Fibroblast of the aortic adventitia (primary cell): ENCODE measurements around the gene LUZP2. TPM values are rescaled to one million over a fixed set of nuclear protein-coding genes. Genes with fewer than 3 reads are reported as not detected.

Experiments used
- DNase-seq: peaks from one replicate; pipeline ENCODE4 v3.0.0-alpha.2; 2010; ENCODE audit warnings: low read depth
- H3K4me3 ChIP-seq: 2 replicates; pipeline ENCODE4 v1.5.1; 2011; ENCODE audit warnings: low read depth, mild to moderate bottlenecking, control low read depth, low read length, moderate library complexity
- small RNA-seq: library from RNA; depleted of rRNA; stranded (forward); fragments of <200 nt; gene quantifications from one replicate; pipeline ENCODE3, GENCODE V24; 2012
- total RNA-seq: library from RNA; depleted of rRNA; stranded (reverse); fragments of >200 nt; gene quantifications from 2 replicates; pipeline ENCODE4 v1.2.3, GENCODE V29; 2012; ENCODE audit warnings: low replicate concordance
- TF ChIP-seq, protein P1 (sequence below): IDR thresholded peaks from 2 replicates; pipeline ENCODE4 v1.5.1; 2011; ENCODE audit warnings: mild to moderate bottlenecking, low read length, control low read depth, inconsistent platforms; ENCODE audit not compliant: insufficient read depth

LUZP2 gene
- total RNA-seq, 1 donor = 20.6 TPM

DNA sequence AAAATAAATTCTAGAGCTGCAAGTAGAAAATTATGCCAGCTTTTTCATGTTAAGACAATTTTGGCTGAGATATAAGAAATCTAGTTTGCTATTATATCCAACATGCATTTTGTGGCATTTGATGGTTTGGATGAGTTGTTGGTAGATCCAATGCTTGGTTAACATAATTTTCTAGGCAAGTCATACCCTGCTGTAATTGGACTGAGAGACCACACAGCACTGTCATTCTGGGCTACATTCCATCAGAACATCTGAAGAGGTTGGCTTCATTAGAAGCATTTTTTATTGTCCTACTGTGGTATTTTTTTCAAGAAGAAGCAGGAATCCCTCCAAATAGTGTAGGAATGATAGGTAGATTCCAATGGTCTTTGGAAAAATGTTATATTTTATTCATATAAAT lies 561.0 kb downstream of the LUZP2 start:
- no peak for DNase-seq
- TF ChIP-seq, protein P1, sequence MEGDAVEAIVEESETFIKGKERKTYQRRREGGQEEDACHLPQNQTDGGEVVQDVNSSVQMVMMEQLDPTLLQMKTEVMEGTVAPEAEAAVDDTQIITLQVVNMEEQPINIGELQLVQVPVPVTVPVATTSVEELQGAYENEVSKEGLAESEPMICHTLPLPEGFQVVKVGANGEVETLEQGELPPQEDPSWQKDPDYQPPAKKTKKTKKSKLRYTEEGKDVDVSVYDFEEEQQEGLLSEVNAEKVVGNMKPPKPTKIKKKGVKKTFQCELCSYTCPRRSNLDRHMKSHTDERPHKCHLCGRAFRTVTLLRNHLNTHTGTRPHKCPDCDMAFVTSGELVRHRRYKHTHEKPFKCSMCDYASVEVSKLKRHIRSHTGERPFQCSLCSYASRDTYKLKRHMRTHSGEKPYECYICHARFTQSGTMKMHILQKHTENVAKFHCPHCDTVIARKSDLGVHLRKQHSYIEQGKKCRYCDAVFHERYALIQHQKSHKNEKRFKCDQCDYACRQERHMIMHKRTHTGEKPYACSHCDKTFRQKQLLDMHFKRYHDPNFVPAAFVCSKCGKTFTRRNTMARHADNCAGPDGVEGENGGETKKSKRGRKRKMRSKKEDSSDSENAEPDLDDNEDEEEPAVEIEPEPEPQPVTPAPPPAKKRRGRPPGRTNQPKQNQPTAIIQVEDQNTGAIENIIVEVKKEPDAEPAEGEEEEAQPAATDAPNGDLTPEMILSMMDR = no peak
- no peak overlapping the region for H3K4me3 ChIP-seq

DNA sequence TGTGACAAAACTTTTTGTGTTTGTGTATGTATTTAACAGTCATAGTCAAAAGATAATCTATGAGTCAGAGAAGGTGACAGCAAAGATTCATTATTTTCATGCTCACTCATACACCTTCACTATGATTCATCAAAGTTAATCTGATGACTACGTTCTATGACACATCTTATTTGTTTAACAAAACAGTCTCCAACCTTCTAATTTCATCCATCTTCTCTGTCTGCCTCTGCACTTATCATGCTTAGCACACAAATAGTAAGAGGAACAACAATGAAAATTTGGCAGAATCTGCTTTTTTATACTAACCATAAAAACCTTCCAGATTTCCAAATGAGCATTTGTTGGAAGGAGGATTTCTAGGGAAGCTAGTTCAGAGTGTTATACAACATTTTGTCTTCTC lies 568.9 kb downstream of the LUZP2 start:
- peak; percentile 88 for DNase-seq
- TF ChIP-seq, protein P1 = no peak

DNA sequence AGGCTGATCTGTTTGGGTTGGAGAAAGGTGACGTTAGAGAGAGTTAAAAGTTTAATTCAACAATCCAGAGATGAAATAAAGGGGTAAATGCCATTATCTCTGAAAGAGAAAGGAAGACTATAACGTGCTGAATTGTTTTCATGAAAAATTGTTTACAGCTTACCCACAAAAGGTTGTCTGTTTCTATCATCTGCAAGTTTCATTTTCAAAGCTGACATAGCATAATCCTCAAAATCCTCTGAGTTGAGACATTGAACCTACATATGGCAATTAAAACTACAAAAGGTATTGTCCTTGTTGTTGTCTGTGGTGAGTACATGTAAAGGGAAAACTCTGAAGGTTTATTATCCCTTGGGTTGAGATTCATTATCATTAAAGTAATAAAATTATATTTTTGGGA lies 569.9 kb downstream of the LUZP2 start:
- TF ChIP-seq, protein P1 = no peak
- H3K4me3 ChIP-seq = no peak overlapping the region
- no peak for DNase-seq

More for the DNA sequence above, 568.9 kb downstream of the LUZP2 start:
- H3K4me3 ChIP-seq = no peak overlapping the region

DNA sequence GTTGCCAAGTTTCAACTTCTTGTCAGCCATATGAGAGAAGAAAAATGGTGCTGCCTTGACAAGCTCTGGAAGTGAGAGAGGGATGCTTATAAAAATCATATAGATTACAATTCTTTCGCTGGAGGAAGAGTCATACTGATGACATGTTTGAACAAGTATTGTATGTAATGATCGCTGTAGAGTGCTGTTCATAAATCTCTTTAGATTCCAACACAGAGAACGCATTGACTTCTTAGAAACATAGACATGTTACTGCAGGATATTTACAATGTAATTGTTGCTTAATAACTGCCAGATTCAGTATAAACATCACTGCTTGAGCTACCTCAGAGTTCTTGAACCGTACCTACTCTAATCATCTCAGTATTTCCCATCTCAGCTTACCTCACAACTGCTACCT lies 571.6 kb downstream of the LUZP2 start:
- no peak overlapping the region for H3K4me3 ChIP-seq
- DNase-seq = no peak
- TF ChIP-seq, protein P1 = no peak

DNA sequence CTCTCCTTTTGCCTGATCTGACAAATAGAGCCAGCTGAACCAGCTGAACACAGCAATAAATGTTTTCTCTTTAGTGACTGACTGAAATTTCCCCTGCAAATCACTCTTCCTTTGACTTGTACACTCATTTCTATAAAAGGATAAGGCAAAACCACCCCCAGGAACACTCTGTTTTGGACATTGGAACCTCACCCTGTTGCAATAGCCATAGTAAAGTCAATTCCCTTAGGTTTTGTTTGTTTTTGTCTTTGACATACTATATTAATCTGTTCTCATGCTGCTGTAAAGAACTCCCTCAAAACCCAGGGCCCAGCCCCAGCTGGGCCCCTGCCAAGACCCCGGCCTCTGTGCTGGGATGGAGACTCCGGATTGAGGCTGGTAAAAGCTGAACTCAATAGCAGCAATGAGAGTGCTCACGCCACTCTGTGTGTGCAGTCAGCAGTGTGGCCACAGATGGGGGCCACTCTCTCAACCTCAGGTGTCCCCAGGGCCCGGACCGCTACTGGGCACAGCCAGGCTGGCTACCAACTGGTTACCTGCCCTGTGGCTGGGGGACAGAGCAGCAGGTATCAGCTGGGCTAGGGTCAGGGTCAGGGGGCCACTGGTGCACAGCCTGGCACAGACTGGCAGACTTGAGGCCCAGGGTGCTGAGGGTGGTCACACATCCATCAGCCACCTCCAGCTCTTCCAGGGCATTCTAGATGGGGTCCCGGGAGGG lies 597.4 kb downstream of the LUZP2 start:
- H3K4me3 ChIP-seq = no peak overlapping the region
- DNase-seq = no peak
- TF ChIP-seq, protein P1 = no peak

DNA sequence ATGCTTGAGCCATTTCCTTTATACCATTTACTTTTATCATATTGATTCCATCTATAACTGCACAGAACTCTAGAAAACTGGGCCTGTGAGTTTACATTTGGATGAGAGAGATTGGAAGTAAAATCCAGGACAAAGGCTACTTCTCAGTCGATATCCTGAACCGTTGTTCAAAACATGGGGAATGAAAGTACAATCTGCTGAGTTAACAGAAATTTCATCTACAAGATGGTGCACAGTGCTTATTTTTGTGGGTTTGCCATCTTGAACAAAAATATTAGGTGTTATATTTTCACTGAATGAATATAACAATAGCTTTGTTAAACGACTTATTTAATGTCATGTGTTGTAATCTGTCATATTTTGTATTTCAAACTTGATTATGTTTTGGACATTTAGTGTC lies 622.6 kb downstream of the LUZP2 start:
- DNase-seq = no peak
- no peak overlapping the region for H3K4me3 ChIP-seq
- TF ChIP-seq, protein P1 = no peak

Small RNA genes lying within 50 kb of the gene (small RNA-seq; reads per million reads assigned to genes)
- gene RF00019 = not detected
